Vagina (tissue), 2 donors: ENCODE results near the gene PLA2R1. TPM values are rescaled to one million over a fixed set of nuclear protein-coding genes. Genes with fewer than 3 reads are reported as not detected.

ENCODE experiments used
- DNase-seq, 2 donors: peaks; one replicate each; pipeline ENCODE4 v3.0.0-alpha.2; 2017; ENCODE audit errors: extremely low spot score in 2 of 2
- H3K27ac ChIP-seq: fragments of 200-600 bp; sonication (generic); one replicate; pipeline ENCODE4 v1.5.1; 2019
- H3K27me3 ChIP-seq: fragments of 200-600 bp; sonication (generic); one replicate; pipeline ENCODE4 v1.5.1; 2019
- H3K36me3 ChIP-seq, 2 donors: fragments of 200-600 bp; sonication (generic); one replicate each; pipeline ENCODE4 v1.5.1; 2017 to 2019
- H3K4me1 ChIP-seq: fragments of 200-600 bp; sonication (generic); one replicate; pipeline ENCODE4 v1.5.1; 2019
- H3K4me3 ChIP-seq, 2 donors: fragments of 200-600 bp; sonication (generic); 1 replicate in 1 of 2; 2 replicates in 1 of 2; pipeline ENCODE4 v1.5.1; 2016 to 2019
- H3K9me3 ChIP-seq: fragments of 200-600 bp; sonication (generic); one replicate; pipeline ENCODE4 v1.5.1; 2019
- POLR2A ChIP-seq, 2 donors: fragments of 450-650 bp; IDR thresholded peaks; one replicate each; pipeline ENCODE4 v1.6.1; 2017; ENCODE audit warnings: antibody characterized with exemption in 2 of 2, mild to moderate bottlenecking in 2 of 2, moderate library complexity in 2 of 2
- POLR2AphosphoS5 ChIP-seq, 2 donors: sonication (generic); formaldehyde crosslinking; IDR thresholded peaks; one replicate each; pipeline ENCODE4 v1.9.0; 2017; ENCODE audit warnings: antibody characterized with exemption in 2 of 2, mild to moderate bottlenecking in 2 of 2, low read depth in 1 of 2; ENCODE audit not compliant: insufficient read depth in 1 of 2
- intact Hi-C: fragments of 100-400 bp; cut with DNase I; formaldehyde crosslinking; loops from one replicate; pipeline ENCODE4 v1.15.1; 2023
- total RNA-seq: library from RNA; depleted of rRNA; stranded (reverse); fragments of >200 nt; gene quantifications from one replicate; pipeline ENCODE4 v1.2.3, GENCODE V29; 2016
- TF ChIP-seq, protein P1 (sequence below), 3 experiments: fragments of 450-650 bp in 2 of 3; fragments of 200-600 bp in 1 of 3; sonication (generic) in 1 of 3; IDR thresholded peaks; one replicate each; pipeline ENCODE4 v1.5.1; 2017 to 2019; ENCODE audit warnings: antibody characterized with exemption in 3 of 3, mild to moderate bottlenecking in 2 of 3, moderate library complexity in 2 of 3

The PLA2R1 gene
- total RNA-seq, 1 donor from 2014 or later, result 24.3 TPM

DNA sequence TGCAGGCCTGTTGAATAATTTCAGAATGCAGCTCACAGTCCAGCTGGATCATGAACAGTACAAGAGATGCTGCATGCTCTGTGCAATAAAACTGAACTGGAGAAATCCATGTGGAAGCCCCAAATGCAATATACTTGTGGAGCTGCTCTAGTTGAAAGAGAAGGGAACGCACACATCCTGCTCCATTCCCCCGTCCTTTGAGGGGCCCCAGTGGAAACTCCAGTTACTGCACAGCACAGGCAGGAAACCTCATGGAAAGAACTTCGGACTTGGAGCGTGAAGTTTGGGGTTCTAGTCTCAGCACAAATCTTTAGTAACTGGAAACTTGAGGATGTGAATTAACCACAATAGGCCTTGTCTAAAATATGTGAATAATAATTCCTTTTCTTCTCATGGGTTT lies 73.2 kb downstream of the PLA2R1 start:
- H3K36me3 ChIP-seq, result peaks cover 0 to 17% of the 10 kb centered on the region in 2 donors
- H3K27ac ChIP-seq, result no peak overlapping the region
- DNase-seq, result no peak
- intact Hi-C loops, result no loop called here
- TF ChIP-seq POLR2AphosphoS5 (IDR thresholded peaks at IDR 0.05; ENCODE audit: insufficient read depth in 1 of 2, low read depth in 1 of 2) (no peak), POLR2A (IDR thresholded peaks at IDR 0.05) (no peak)
- TF ChIP-seq, protein P1, sequence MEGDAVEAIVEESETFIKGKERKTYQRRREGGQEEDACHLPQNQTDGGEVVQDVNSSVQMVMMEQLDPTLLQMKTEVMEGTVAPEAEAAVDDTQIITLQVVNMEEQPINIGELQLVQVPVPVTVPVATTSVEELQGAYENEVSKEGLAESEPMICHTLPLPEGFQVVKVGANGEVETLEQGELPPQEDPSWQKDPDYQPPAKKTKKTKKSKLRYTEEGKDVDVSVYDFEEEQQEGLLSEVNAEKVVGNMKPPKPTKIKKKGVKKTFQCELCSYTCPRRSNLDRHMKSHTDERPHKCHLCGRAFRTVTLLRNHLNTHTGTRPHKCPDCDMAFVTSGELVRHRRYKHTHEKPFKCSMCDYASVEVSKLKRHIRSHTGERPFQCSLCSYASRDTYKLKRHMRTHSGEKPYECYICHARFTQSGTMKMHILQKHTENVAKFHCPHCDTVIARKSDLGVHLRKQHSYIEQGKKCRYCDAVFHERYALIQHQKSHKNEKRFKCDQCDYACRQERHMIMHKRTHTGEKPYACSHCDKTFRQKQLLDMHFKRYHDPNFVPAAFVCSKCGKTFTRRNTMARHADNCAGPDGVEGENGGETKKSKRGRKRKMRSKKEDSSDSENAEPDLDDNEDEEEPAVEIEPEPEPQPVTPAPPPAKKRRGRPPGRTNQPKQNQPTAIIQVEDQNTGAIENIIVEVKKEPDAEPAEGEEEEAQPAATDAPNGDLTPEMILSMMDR (IDR thresholded peaks at IDR 0.05), result no peak
- H3K27me3 ChIP-seq, result no peaks in the 10 kb centered on the region
- no peaks in the 10 kb centered on the region for H3K9me3 ChIP-seq
- no peaks in the 10 kb centered on the region for H3K4me1 ChIP-seq
- H3K4me3 ChIP-seq, result no peak overlapping the region

DNA sequence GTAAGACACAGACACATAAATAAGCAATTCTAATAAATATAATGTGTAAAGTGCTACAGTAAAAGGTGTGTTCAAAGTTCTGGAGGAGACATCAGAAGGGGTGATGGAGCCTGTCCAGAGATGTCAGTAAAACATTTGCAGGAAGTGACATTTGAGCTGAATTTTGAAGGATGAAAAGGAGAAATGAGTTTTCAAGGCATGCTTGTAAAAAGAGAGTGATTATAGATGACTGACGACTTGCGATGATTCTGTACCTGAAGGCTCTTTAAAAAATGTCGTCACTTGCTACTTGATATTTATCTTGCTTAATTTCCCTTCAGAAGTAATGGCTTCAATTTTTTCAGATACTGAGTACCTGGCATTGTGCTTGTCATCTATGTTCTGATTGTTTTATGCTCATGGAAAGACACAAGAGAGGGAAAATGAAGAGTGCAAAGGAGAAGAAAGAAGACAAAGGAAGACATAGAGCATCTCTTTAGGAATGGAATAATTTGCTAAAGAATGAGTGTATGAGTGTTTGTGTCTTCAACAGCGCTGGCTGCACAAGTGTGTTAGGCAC lies 73.9 kb downstream of the PLA2R1 start:
- Histone ChIP-seq H3K4me1 (no peaks in the 10 kb centered on the region), H3K27me3 (no peaks in the 10 kb centered on the region), H3K4me3 (no peak overlapping the region), H3K36me3 (peaks cover 0 to 17% of the 10 kb centered on the region in 2 donors), H3K27ac (no peak overlapping the region), H3K9me3 (no peaks in the 10 kb centered on the region)
- intact Hi-C loops, result no loop called here
- no peak for DNase-seq
- TF ChIP-seq POLR2A (IDR thresholded peaks at IDR 0.05), result no peak
- TF ChIP-seq, protein P1 (IDR thresholded peaks at IDR 0.05), result no peak
- TF ChIP-seq POLR2AphosphoS5 (IDR thresholded peaks at IDR 0.05; ENCODE audit: insufficient read depth in 1 of 2, low read depth in 1 of 2), result no peak

DNA sequence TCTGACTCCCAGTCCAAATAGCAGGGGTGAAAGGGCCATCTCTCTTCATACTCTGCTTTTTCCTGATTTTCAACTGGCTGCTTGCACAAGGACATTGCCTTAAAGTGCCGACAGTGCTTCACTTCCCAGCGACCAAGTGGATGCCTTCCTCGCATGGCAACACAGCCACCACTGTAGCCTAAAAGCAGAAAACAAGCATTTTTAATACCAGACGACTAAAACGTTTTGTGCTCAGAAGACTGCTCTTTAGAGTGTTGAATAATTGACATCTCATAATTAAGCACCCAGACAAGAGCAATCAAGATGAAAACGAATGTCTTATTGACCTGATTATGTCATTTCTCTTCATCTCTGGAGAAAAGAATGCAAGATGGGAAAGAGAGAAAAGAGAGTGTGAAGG lies 75.2 kb downstream of the PLA2R1 start:
- no peak overlapping the region for H3K27ac ChIP-seq
- TF ChIP-seq, protein P1 (IDR thresholded peaks at IDR 0.05), result no peak
- TF ChIP-seq POLR2AphosphoS5 (IDR thresholded peaks at IDR 0.05; ENCODE audit: insufficient read depth in 1 of 2, low read depth in 1 of 2) (no peak), POLR2A (IDR thresholded peaks at IDR 0.05) (no peak)
- peaks cover 12% of the 10 kb centered on the region for H3K4me1 ChIP-seq
- H3K27me3 ChIP-seq, result no peaks in the 10 kb centered on the region
- peaks cover 0 to 17% of the 10 kb centered on the region in 2 donors for H3K36me3 ChIP-seq
- intact Hi-C loops, result no loop called here
- no peak for DNase-seq
- H3K4me3 ChIP-seq, result no peak overlapping the region
- H3K9me3 ChIP-seq, result no peaks in the 10 kb centered on the region

DNA sequence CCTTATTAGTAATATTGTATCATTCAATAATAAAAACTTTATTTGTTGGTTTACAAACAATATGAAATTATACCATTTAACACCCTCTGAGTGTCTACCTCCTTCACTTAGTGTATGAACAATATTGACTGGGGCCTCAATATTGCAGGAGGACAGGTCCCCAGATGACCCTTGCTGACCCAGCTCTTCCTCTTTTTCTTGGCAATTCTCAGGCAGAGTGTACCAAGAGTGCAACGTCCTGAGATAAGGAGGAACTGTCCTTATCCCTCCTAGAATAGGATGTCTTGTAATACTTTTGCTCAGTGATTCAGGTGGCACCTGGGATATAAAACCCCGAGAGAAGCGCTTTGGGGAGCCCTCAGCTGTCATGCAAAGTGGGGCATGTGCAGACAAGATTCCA lies 76.8 kb downstream of the PLA2R1 start:
- TF ChIP-seq POLR2A (IDR thresholded peaks at IDR 0.05) (no peak), POLR2AphosphoS5 (IDR thresholded peaks at IDR 0.05; ENCODE audit: insufficient read depth in 1 of 2, low read depth in 1 of 2) (no peak)
- TF ChIP-seq, protein P1 (IDR thresholded peaks at IDR 0.05), result no peak

DNA sequence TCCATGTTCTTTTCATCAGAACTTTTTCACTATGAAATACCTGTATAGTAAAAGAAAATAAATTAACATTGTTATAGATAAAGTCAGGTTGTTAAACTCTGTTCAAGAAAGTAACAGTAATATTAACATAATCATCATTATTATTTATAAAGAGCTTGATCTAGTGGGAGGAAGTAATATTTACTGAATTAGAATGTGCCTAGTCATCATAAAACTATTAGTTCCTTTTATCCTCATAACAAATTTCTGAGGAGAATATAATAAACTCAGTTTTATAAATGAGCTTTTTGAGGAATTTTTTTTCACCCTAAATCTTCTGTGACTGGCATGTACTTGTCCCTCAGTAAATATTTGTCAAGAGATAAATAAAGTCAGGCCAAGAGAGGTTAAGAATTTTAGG lies 78.4 kb downstream of the PLA2R1 start:
- TF ChIP-seq, protein P1 (IDR thresholded peaks at IDR 0.05), result no peak
- no peak for TF ChIP-seq POLR2A (IDR thresholded peaks at IDR 0.05)
- TF ChIP-seq POLR2AphosphoS5 (IDR thresholded peaks at IDR 0.05; ENCODE audit: insufficient read depth in 1 of 2, low read depth in 1 of 2), result no peak
- intact Hi-C loops, result no loop called here
- peaks cover 19% of the 10 kb centered on the region for H3K4me1 ChIP-seq
- H3K27me3 ChIP-seq, result no peaks in the 10 kb centered on the region
- no peak for DNase-seq
- H3K36me3 ChIP-seq, result peaks cover 0 to 17% of the 10 kb centered on the region in 2 donors
- H3K9me3 ChIP-seq, result no peaks in the 10 kb centered on the region
- H3K4me3 ChIP-seq, result no peak overlapping the region
- H3K27ac ChIP-seq, result no peak overlapping the region

More for the DNA sequence above, 76.8 kb downstream of the PLA2R1 start:
- Histone ChIP-seq H3K36me3 (peaks cover 0 to 17% of the 10 kb centered on the region in 2 donors), H3K9me3 (no peaks in the 10 kb centered on the region), H3K27ac (no peak overlapping the region), H3K4me3 (no peak overlapping the region), H3K27me3 (no peaks in the 10 kb centered on the region), H3K4me1 (peaks cover 19% of the 10 kb centered on the region)
- intact Hi-C loops, result no loop called here
- no peak for DNase-seq
